SU-DHL-6 (cell line): ENCODE data around the gene GDAP1L1.

Experiments used
- CTCF ChIP-seq: fragments of 200-600 bp; sonication (generic); IDR thresholded peaks from one replicate; pipeline ENCODE4 v1.5.1; 2017; ENCODE audit warnings: antibody characterized with exemption, mild to moderate bottlenecking, low read length, moderate library complexity; ENCODE audit not compliant: insufficient read depth, poor library complexity, severe bottlenecking
- EZH2phosphoT487 ChIP-seq: fragments of 200-600 bp; sonication (generic), shearing (Covaris generic); conservative IDR thresholded peaks from 2 replicates; pipeline ENCODE4 v1.6.1; 2018; ENCODE audit warnings: mild to moderate bottlenecking, antibody characterized with exemption, low read length, moderate library complexity, mixed read lengths

DNA sequence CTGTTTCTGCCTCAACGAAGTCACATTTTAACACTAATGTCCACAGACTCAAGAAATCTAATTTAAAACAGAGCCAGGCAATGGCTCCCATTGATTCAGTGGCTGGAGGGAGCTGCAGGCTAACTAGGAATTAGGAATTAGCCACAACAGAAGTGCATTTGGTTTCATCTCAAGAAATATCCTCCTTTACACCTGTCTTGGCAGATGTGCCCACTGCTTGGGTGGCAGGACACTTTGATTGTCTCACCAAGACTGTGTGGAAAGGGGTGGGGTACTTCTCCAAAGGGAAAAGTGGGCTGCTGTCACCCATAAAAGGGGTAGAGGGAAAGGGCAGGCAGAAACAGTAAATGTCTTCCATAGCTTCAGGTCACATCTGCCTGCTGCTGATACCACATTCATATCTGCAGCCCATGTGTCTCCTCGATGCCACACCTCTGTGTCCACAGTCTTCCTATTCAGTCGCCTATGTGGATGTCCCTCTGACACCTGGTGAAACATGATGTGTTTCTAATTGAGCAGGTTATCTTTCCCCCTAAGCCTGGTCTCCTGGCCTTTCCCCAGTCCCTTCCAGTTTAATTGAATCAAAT lies 25.6 kb upstream of the GDAP1L1 start:
- no peak for TF ChIP-seq CTCF
- TF ChIP-seq EZH2phosphoT487 = no peak
